A549 treated with AZD9567 at 1 μM for 4 hours (cell line): ENCODE results near the gene OR5K1. TPM values are rescaled to one million over a fixed set of nuclear protein-coding genes. Genes with fewer than 3 reads are reported as not detected.

Experiments
- total RNA-seq: library from RNA; stranded (reverse); fragments of 200-300 nt; extraction: Qiagen RNA extraction; gene quantifications from 5 replicates; pipeline ENCODE4 v1.2.3, GENCODE V29; 2022; ENCODE audit not compliant: insufficient read depth

The OR5K1 gene
- total RNA-seq = not detected in 5 replicates

DNA sequence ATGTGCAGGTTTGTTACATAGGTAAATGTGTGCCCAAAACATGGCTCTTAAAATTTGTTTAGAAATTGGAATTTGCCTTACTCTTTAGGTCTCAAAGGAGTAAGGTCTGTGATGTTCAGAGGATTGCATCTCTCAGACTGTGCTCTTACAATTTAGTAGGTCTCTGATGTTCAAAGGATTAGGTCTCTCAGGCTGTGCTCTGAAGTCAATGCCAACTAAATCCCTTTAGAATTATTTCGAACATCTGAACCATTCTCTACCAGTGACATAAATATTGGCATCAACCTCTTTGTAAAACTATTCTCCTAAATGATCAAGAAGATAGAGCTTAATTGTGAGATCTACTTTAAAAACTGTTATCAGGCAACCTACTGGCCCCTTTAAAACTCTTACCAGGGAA is at the start of gene OR5K1:
OR5K1 (plus strand) TSS at position 301 of the 400 bp plus-strand sequence. CDS start 6,376 bp downstream, outside the sequence.

DNA sequence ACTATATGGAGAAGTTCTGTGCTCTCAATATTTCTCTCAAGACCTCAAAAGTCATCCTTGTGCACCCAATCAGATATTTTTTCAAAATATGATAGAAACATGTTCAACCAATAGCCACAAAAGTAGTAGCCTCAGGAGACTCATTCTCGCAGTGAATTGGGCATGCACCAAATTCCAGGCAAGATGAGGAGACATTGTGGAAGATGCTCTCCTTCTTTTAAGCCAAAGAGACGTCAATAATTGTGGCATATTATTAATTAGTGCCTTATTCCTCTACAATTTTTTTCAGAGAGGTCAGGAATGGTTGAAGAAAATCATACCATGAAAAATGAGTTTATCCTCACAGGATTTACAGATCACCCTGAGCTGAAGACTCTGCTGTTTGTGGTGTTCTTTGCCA is 34.4 kb downstream of the OR5K1 start, which contains the start of gene OR5K2:
OR5K2 (plus strand) TSS at position 301 of the 400 bp plus-strand sequence; CDS start at position 301, 0 bp downstream.

Other genes starting within 250 kb of the OR5K1 start
- not detected in 5 replicates for gene OR5H6, start 199.0 kb upstream of the OR5K1 start, total RNA-seq
- gene OR5H2, start 180.7 kb upstream of the OR5K1 start, total RNA-seq = not detected in 5 replicates
- not detected in 5 replicates for gene OR5K4, start 109.3 kb upstream of the OR5K1 start, total RNA-seq
- not detected in 5 replicates for gene OR5K3, start 72.5 kb upstream of the OR5K1 start, total RNA-seq
- not detected in 5 replicates for gene OR5K2, start 34.5 kb downstream of the OR5K1 start, total RNA-seq
- 48.7 to 66.7 TPM (median 56.1 TPM) in 5 replicates for gene CLDND1, start 59.7 kb downstream of the OR5K1 start, total RNA-seq
- not detected in 5 replicates for gene GPR15, start 68.8 kb downstream of the OR5K1 start, total RNA-seq
- gene CPOX, start 130.4 kb downstream of the OR5K1 start, total RNA-seq = 17.1 to 26.3 TPM (median 23.5 TPM) in 5 replicates